Kidney epithelial cell (primary cell): ENCODE results near the gene KCNJ11. TPM values are rescaled to one million over a fixed set of nuclear protein-coding genes. Genes with fewer than 3 reads are reported as not detected.

ENCODE experiments used
- DNase-seq: peaks from one replicate; pipeline ENCODE4 v3.0.0-alpha.2; 2010; ENCODE audit warnings: low read depth
- H3K27me3 ChIP-seq: 2 replicates; pipeline ENCODE4 v1.6.0; 2011; ENCODE audit warnings: low read length; ENCODE audit not compliant: control insufficient read depth, insufficient read depth
- H3K36me3 ChIP-seq: 2 replicates; pipeline ENCODE4 v1.5.1; 2011; ENCODE audit warnings: low read length; ENCODE audit not compliant: control insufficient read depth, insufficient read depth
- H3K4me3 ChIP-seq: 2 replicates; pipeline ENCODE4 v1.5.1; 2011; ENCODE audit warnings: low read depth, mild to moderate bottlenecking, control low read depth, low read length
- total RNA-seq: library from RNA; depleted of rRNA; stranded (reverse); fragments of >200 nt; gene quantifications from 2 replicates; pipeline ENCODE4 v1.2.3, GENCODE V29; 2015
- TF ChIP-seq, protein P1 (sequence below): IDR thresholded peaks from 2 replicates; pipeline ENCODE4 v1.5.1; 2011; ENCODE audit warnings: mild to moderate bottlenecking, moderate library complexity, low read length, control low read depth, inconsistent platforms; ENCODE audit not compliant: insufficient read depth, poor library complexity, severe bottlenecking

The KCNJ11 gene
- total RNA-seq, 1 donor from 2014 or later = 1.3 TPM

DNA sequence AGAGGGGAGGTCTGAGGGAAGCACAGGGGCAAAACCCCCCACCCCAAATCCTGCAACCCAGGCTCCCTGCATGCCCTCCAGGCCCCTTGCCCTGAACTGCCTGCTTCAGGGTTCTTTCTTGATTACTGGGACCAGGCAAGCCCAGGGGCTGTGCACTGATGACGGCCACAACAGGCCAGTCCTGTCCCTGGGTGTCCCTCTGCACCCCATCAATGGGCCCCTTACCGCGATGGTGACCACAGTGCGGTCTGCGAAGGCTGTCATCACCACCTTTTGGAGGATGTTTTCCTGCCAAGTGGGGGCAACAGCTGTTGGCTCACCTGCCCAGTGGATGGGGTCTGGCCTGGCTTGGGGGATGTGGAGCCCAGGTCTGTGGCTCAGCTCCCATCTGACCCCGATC is 5.0 kb upstream of the KCNJ11 start:
- DNase-seq = no peak
- H3K36me3 ChIP-seq = no peaks in the 10 kb centered on the region
- TF ChIP-seq, protein P1, sequence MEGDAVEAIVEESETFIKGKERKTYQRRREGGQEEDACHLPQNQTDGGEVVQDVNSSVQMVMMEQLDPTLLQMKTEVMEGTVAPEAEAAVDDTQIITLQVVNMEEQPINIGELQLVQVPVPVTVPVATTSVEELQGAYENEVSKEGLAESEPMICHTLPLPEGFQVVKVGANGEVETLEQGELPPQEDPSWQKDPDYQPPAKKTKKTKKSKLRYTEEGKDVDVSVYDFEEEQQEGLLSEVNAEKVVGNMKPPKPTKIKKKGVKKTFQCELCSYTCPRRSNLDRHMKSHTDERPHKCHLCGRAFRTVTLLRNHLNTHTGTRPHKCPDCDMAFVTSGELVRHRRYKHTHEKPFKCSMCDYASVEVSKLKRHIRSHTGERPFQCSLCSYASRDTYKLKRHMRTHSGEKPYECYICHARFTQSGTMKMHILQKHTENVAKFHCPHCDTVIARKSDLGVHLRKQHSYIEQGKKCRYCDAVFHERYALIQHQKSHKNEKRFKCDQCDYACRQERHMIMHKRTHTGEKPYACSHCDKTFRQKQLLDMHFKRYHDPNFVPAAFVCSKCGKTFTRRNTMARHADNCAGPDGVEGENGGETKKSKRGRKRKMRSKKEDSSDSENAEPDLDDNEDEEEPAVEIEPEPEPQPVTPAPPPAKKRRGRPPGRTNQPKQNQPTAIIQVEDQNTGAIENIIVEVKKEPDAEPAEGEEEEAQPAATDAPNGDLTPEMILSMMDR = no peak
- no peak overlapping the region for H3K4me3 ChIP-seq
- peaks cover 20% of the 10 kb centered on the region for H3K27me3 ChIP-seq

DNA sequence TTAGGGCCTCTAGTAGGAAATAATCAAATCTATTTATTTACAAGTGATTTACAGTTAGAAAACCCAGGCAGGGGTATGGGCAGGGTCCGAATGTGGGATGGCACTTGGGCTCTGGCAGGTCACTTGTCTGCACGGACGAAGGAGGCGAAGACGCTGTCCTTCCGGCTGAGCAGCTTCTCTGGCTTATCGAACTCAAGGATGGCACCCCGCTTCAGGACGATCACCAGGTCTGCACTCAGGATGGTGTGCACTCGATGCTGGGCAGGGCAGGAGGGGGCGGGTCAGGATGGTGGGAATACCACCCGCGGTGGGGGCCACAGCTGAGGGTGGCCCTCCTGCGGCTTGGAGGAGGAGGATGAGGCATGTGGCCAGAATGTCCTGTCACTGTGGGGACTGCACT is 4.4 kb upstream of the KCNJ11 start:
- peaks cover 22% of the 10 kb centered on the region for H3K27me3 ChIP-seq
- no peaks in the 10 kb centered on the region for H3K36me3 ChIP-seq
- TF ChIP-seq, protein P1 = no peak
- H3K4me3 ChIP-seq = no peak overlapping the region
- no peak for DNase-seq

DNA sequence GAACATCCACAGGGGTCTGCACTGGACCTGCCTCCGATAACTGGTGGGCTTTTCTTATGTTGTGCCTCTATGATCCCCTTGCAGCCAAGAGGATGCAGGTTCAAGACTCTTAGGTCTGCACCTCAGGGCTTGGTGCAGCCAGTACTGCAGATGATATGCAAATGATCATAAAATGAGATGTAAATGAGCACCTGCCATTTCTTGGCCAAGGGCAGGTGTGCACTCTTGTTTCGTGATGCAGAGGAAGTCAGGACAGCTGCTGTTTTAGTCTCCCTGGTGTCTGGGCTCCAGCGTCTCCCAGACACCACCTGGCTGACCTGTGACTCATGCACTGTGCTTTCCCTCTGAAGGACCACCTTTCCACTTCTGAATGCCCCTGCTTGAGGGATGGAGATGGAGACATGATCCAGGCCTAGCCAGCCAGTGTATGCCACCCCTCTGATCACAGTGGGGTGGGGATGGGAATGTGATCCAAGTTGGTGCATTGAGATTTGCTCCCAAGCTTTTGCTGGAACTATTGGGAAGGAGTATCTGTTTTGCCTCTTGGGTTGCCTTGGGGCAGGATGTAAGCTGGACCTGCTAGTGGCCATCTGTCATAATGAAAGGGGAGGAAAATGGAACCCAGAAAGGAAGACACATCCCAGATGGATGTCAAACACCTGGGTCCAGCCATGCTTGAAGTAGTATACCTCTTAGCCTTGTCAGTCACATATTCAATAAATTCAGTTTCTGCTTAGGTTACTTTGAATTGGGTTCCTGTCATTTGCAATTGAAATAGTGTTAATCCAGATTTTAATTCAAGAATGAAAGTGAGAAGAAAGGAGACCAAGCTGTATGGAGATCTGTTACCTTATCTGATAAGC is 3.3 kb upstream of the KCNJ11 start:
- no peak for DNase-seq
- TF ChIP-seq, protein P1 = no peak
- Histone ChIP-seq H3K27me3 (peaks cover 21% of the 10 kb centered on the region), H3K4me3 (no peak overlapping the region), H3K36me3 (no peaks in the 10 kb centered on the region)

DNA sequence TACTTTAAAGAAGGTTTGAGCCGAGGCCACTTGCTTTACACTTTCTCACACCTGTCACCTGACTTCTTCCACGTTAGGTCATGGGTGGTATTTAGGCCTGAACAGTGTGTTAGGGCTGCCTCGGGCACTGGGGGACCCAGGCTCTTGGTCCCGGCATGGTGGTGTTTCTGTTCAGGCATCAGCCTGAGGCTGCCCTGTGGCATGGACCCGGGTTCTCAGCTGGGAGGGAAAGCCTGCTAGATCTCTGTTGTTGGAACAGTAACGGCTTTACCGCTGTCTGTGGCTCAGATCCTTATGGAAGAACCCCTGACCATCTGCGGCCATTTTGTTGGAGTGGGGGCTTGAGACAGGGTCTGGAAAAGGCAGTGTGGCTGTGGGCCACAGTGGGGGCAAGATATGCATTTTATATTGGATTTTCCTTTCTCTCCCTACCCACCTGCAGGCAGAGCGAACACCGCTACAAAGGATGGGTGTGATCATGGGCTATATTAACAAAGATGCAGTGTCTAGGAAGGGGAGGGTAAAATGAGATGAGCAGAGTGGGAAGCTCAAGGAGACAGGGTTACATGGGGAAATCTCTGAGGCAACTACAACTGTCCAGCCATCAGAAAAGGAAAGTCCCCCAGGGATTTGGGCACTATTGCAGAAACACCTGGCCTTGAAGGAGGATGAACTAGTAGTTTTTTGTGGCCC is 1.6 kb upstream of the KCNJ11 start:
- H3K36me3 ChIP-seq = no peaks in the 10 kb centered on the region
- H3K4me3 ChIP-seq = no peak overlapping the region
- H3K27me3 ChIP-seq = peaks cover 21% of the 10 kb centered on the region
- TF ChIP-seq, protein P1 = no peak
- no peak for DNase-seq

DNA sequence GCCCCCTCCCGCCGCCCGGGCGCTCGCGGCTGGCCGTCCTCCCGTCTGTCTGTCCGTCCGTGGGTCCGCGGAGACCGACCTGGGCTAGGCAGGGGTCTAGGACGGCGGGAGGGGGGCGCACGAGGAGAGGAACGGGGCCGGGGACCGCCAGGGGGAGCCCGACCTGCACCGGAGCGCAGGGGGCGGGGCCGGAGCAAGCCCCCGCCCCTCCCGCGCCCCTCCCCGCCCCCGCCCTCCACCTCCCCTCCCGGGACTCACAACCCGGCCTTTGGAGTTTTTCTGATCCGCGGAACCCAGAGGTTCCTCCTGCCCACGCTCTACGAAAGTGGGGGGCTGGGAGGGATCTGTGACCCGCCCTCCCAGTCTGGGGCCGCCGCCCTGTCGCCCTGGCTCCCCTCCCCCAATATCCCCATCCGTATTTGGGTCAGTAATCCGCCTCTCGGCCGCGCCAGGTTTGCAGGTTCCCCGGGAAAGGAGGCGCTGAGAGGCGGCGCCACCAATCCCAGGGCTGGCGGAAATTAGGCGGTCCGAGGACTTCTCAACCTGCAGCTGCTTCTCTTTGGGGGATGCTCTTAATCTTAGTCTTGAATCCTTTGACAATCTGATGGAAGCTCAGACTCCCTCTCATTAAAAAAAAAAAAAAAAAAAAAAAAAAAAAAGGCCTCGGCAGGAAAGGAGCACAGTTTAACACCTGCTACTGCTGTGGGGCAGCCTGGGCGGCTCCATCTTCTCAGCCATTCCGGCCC is 925 bp upstream of the KCNJ11 start:
- Histone ChIP-seq H3K4me3 (peak overlapping the region; percentile 47), H3K36me3 (no peaks in the 10 kb centered on the region), H3K27me3 (peaks cover 18% of the 10 kb centered on the region)
- DNase-seq = no peak
- TF ChIP-seq, protein P1 = peak; percentile 39
